ENCODE measurements around the gene SLC16A10. TPM values are rescaled to one million over a fixed set of nuclear protein-coding genes. Genes with fewer than 3 reads are reported as not detected.

The SLC16A10 gene
- total RNA-seq, 2 experiments from 2014 or later = 13.4 to 13.8 TPM

- CTCF ChIA-PET = interaction anchor here (0.7 to 1.2 kb wide), 2 partner anchors 8 to 9 kb away, joined by 3 to 6 read pairs; no protein-coding TSS in a partner anchor
- peaks cover 12% of the 10 kb centered on the region for H3K4me1 ChIP-seq (ENCODE audit: insufficient read depth, low read length)
- no peak for TF ChIP-seq CTCF (IDR thresholded peaks at IDR 0.05)
- H3K27ac Mint-ChIP-seq = peak overlapping the region; percentile 14
- H3K27me3 ChIP-seq (ENCODE audit: control insufficient read depth in 1 of 2, insufficient read depth in 2 of 2, low read length in 2 of 2) = no peaks in the 10 kb centered on the region
- DNase-seq (no peak), ATAC-seq (ENCODE audit: poor library complexity) (no peak)
- H3K4me3 ChIP-seq (ENCODE audit: low read length) = no peak overlapping the region
- intact Hi-C loops (cut with DNase I, micrococcal nuclease) = no loop called here
- peaks cover 41% of the 10 kb centered on the region for H3K4me1 Mint-ChIP-seq (ENCODE audit: low read depth)
- no peaks in the 10 kb centered on the region for H3K36me3 ChIP-seq (ENCODE audit: insufficient read depth, low read length)
- H3K9me3 ChIP-seq (ENCODE audit: control insufficient read depth in 1 of 2, insufficient read depth in 1 of 2, low read length in 2 of 2) = no peaks in the 10 kb centered on the region
- no peaks in the 10 kb centered on the region for H3K36me3 Mint-ChIP-seq (ENCODE audit: low read depth)
- POLR2A ChIA-PET = interaction anchor here (0.6 to 2.1 kb wide), 4 partner anchors 10 to 385 kb away, joined by 3 to 6 read pairs (median 4); partner anchors contain the start of gene CDK19
- H3K9me3 Mint-ChIP-seq = no peaks in the 10 kb centered on the region
- no peak overlapping the region for H3K4me3 Mint-ChIP-seq
- H3K27me3 Mint-ChIP-seq = no peaks in the 10 kb centered on the region
- no peak overlapping the region for H3K27ac ChIP-seq (ENCODE audit: low read depth in 1 of 2, low read length in 2 of 2)
Observed at GRCh38 chr6:111199935-111200334, 112.6 kb downstream of the SLC16A10 start.

- Histone ChIP-seq H3K4me1 (ENCODE audit: insufficient read depth, low read length) (peaks cover 12% of the 10 kb centered on the region), H3K27me3 (ENCODE audit: control insufficient read depth in 1 of 2, insufficient read depth in 2 of 2, low read length in 2 of 2) (no peaks in the 10 kb centered on the region), H3K9me3 (ENCODE audit: control insufficient read depth in 1 of 2, insufficient read depth in 1 of 2, low read length in 2 of 2) (no peaks in the 10 kb centered on the region), H3K4me3 (ENCODE audit: low read length) (no peak overlapping the region), H3K36me3 (ENCODE audit: insufficient read depth, low read length) (no peaks in the 10 kb centered on the region), H3K27ac (ENCODE audit: low read depth in 1 of 2, low read length in 2 of 2) (no peak overlapping the region)
- no peak for TF ChIP-seq CTCF (IDR thresholded peaks at IDR 0.05)
- POLR2A ChIA-PET = interaction anchor here (0.6 to 2.1 kb wide), 3 partner anchors 10 to 385 kb away, joined by 3 to 6 read pairs (median 3); partner anchors contain the start of gene CDK19
- CTCF ChIA-PET = interaction anchor here (0.7 to 1.2 kb wide), 3 partner anchors 7 to 10 kb away, joined by 3 to 6 read pairs (median 3); no protein-coding TSS in a partner anchor
- Mint-ChIP-seq H3K4me1 (ENCODE audit: low read depth) (peaks cover 34% of the 10 kb centered on the region), H3K27me3 (no peaks in the 10 kb centered on the region), H3K36me3 (ENCODE audit: low read depth) (no peaks in the 10 kb centered on the region), H3K27ac (peak overlapping the region; percentile 14), H3K9me3 (no peaks in the 10 kb centered on the region), H3K4me3 (peak overlapping the region; percentile 35)
- ATAC-seq (ENCODE audit: poor library complexity) (no peak), DNase-seq (no peak)
- intact Hi-C loops (cut with DNase I, micrococcal nuclease) = no loop called here
Observed at GRCh38 chr6:111200350-111201243, 113.3 kb downstream of the SLC16A10 start.

GRCh38 chr6:111201244-111201554 lies 113.9 kb downstream of the SLC16A10 start:
- no peak overlapping the region for H3K27ac ChIP-seq (ENCODE audit: low read depth in 1 of 2, low read length in 2 of 2)
- TF ChIP-seq CTCF (IDR thresholded peaks at IDR 0.05) = no peak
- no peaks in the 10 kb centered on the region for H3K9me3 ChIP-seq (ENCODE audit: control insufficient read depth in 1 of 2, insufficient read depth in 1 of 2, low read length in 2 of 2)
- no peaks in the 10 kb centered on the region for H3K27me3 ChIP-seq (ENCODE audit: control insufficient read depth in 1 of 2, insufficient read depth in 2 of 2, low read length in 2 of 2)
- POLR2A ChIA-PET = interaction anchor here (1.0 to 2.1 kb wide), 2 partner anchors 9 to 386 kb away, joined by 3 to 6 read pairs; partner anchors contain the start of gene CDK19
- no peaks in the 10 kb centered on the region for H3K9me3 Mint-ChIP-seq
- no peak overlapping the region for H3K4me3 ChIP-seq (ENCODE audit: low read length)
- no peaks in the 10 kb centered on the region for H3K36me3 ChIP-seq (ENCODE audit: insufficient read depth, low read length)
- H3K4me3 Mint-ChIP-seq = peak overlapping the region; percentile 35
- CTCF ChIA-PET = interaction anchor here (1.2 kb wide), 1 partner anchor 9 kb away, joined by 3 read pairs; no protein-coding TSS in a partner anchor
- no peak for ATAC-seq (ENCODE audit: poor library complexity)
- H3K4me1 Mint-ChIP-seq (ENCODE audit: low read depth) = peaks cover 32% of the 10 kb centered on the region
- H3K27me3 Mint-ChIP-seq = no peaks in the 10 kb centered on the region
- no peak for DNase-seq
- peak overlapping the region; percentile 14 for H3K27ac Mint-ChIP-seq
- H3K4me1 ChIP-seq (ENCODE audit: insufficient read depth, low read length) = peaks cover 12% of the 10 kb centered on the region
- H3K36me3 Mint-ChIP-seq (ENCODE audit: low read depth) = no peaks in the 10 kb centered on the region
- intact Hi-C loops (cut with DNase I, micrococcal nuclease) = no loop called here
